Inferior parietal cortex (tissue), 1 donor: Measurements from ENCODE around the gene HSD17B3.
"Not testable (repeated sequence)": the region's sequence is repeated elsewhere in the genome, so short reads cannot be mapped to it uniquely, and the experiment has no call there.

Experiments
- DNase-seq: peaks from one replicate; pipeline ENCODE4 v3.0.0-alpha.2; 2016; ENCODE audit errors: extremely low spot score

The HSD17B3 gene

GRCh38 chr9:96195541-96195940, 106.4 kb downstream of the HSD17B3 start:
- DNase-seq = no peak

- DNase-seq = no peak
Measured at GRCh38 chr9:96193236-96193755, 108.7 kb downstream of the HSD17B3 start.

DNA sequence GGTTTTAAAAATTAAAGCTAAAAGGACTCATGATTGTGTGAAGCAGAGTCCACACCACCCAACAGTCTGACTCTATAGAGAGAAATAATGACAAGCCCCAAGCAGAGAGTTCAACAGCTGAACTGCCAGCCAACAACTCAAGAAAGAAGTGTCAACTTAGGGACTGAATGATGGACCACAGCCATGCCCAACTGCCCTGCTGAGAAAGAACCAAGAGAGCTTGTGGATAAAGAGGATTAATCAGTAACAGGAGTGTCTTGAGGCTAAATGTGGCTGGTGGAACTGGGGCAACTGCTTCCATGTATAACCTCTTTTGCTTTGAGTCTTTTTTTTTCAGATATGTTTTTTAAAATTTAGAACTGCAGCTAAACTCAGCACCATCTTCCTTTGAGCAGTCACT, 109.3 kb downstream of the HSD17B3 start:
- DNase-seq = no peak

- no peak for DNase-seq
Measured at GRCh38 chr9:96189995-96190394, 112.0 kb downstream of the HSD17B3 start.

GRCh38 chr9:96189581-96189980, 112.4 kb downstream of the HSD17B3 start:
- not testable (repeated sequence) for DNase-seq

DNA sequence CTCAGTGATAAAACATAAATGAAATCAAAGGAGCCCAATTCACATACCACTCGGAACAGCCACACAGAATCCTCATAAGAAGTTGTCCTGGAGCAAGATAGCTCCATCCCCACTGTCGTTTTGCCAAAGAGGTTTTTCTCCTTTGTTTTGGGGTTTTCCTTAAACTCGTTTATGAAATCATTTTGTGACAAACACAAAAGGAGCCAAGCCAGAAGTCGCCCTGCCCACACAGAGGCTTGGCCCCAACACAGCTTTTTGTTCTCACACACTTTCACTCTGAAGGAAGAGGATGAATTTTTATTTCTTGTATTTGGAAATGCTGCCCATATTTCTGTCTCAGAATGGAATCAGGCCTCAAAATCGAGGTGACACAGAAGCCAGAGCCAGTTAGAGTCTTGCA, 113.4 kb downstream of the HSD17B3 start:
- no peak for DNase-seq

- DNase-seq = no peak
Measured at GRCh38 chr9:96187151-96187555, 114.8 kb downstream of the HSD17B3 start.

DNA sequence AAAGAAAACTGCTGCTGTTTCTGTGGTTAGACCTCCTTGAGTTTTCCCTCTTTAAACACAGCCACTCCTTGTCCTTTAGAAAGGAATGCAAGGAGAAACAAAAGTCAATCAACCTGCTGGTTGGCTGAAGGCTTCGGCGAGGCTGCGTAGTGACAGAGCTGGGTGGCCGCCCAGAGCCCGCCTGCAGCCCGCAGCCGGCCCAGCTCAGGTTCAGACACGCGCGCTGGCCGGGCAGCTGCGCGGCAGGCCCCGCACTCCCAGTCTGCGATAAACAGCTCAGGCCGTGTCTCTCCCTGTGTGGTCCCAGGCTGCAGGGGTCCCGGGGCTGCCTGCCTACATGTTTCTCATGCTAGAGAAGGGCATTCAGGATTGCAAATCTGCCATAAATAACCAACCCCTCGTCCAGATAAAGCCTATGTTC, 115.4 kb downstream of the HSD17B3 start:
- DNase-seq = no peak

DNA sequence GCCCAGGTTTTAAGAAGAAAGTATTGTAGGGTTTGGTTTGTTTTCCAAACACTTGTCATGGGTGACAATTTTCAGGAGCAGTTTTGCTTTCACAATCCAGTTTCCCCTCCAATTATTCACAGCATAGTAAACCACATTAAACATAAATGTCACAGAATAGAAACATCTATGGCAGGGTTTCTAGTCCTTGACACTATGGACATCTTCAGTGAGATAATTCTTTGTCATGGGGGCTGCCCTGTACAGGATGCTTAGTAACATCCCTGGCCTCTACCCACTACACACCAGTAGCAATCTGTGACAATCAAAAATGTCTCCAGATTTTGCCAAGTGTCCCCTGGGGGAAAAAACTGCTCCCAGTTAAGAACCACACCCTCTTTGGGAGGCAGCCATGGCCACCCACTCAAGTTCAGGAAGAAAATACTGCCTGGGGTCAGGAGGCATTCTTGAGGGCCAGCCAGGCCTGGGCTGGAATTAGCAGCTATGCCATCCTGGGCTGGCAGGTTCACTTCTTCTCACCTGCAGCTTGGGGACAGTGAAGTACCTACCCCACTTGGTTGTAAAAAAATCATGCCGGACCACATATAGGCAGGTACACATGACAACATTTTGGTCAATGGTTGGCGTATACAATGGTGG, 116.3 kb downstream of the HSD17B3 start:
- DNase-seq = no peak
